GM23248 (cell line): ENCODE data around the gene C1orf105.

ENCODE experiments used
- EZH2 ChIP-seq: fragments of 200-600 bp; sonication (generic); IDR thresholded peaks from 2 replicates; pipeline ENCODE4 v1.6.1; 2018; ENCODE audit warnings: antibody characterized with exemption, mild to moderate bottlenecking; ENCODE audit not compliant: insufficient read depth, poor library complexity, severe bottlenecking
- EZH2phosphoT487 ChIP-seq: fragments of 200-600 bp; sonication (generic); IDR thresholded peaks from 2 replicates; pipeline ENCODE4 v1.6.1; 2018; ENCODE audit warnings: antibody characterized with exemption, moderate library complexity, mild to moderate bottlenecking, low read depth; ENCODE audit not compliant: insufficient read depth

DNA sequence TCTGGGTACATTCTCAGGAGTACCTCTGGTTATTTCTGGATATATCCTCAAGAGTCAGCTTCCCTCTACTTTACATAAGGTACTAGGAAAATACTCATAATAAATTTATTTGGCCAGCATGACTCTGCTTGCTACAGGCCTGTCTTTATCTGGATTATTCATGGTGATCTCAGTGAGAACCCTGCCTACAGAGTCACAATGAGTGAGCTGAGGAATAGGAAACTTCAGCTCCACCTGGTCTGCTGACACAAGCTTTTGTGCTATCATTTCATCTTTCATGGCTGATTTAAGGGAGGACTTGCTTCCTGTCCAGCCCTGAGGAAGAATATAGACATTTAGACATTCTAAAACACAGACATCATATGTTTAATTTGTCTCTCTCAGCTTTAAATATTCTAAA, 93.0 kb downstream of the C1orf105 start:
- TF ChIP-seq EZH2, result no peak
- no peak for TF ChIP-seq EZH2phosphoT487
